ENCODE results near the gene TRIM24. TPM values are rescaled to one million over a fixed set of nuclear protein-coding genes. Genes with fewer than 3 reads are reported as not detected.
A peak's percentile ranks its signal among the peaks of the same experiment; 100 is the strongest.

Gene TRIM24
- total and polyA plus RNA-seq, 2 of the 13 experiments (the other 11 are each of a cell fraction or from before 2014, with no cell fraction given): 100 to 106 TPM

DNA sequence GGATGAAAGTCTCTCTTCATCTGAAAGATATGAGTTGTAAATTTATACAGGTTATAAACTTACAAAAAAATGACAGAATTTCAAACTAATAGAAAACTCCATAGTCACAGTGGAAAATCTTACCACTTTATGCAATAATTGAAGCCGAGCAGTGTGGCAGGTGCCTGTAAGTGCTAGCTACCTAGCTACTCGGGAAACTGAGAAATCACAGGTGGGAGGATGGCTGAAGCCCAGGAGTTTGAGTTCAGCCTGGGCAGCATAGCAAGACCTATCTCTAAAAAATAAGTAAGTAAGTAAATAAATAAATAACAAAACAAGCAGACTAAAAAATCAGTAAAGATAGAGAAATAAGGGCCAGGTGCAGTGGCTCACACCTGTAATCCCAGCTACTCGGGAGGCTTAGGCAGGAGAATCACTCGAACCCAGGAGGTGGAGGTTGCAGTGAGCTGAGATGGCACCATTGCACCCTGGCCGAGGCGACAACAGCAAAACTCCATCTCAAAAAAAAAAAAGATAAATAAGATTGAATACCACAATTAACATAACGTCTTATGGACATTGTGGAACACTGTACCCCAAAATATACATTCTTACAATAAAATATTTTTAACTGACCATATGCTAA, 61.9 kb downstream of the TRIM24 start:
- POLR2A ChIA-PET: no interaction called here
- Histone ChIP-seq H4K20me1 (ENCODE audit: insufficient read depth, low read length) (no peaks in the 10 kb centered on the region), H3K27ac (ENCODE audit: extremely low read length, insufficient read depth, low read length) (no peak overlapping the region), H3K27me3 (ENCODE audit: control insufficient read depth in 1 of 2, insufficient read depth in 2 of 2, low read length in 2 of 2) (no peaks in the 10 kb centered on the region), H3K9ac (ENCODE audit: insufficient read depth, low read depth, low read length) (no peak overlapping the region), H3K4me1 (ENCODE audit: insufficient read depth, low read length) (no peaks in the 10 kb centered on the region), H3K36me3 (replicated peaks in 1 of 2; ENCODE audit: control insufficient read depth in 1 of 2, insufficient read depth in 2 of 2, low read length in 2 of 2) (peaks cover 15 to 77% of the 10 kb centered on the region in 2 experiments), H3K79me2 (ENCODE audit: insufficient read depth, low read length) (peaks cover 41% of the 10 kb centered on the region), H3K4me3 (replicated peaks in 1 of 3; ENCODE audit: insufficient read depth in 1 of 3, low read depth in 2 of 3, low read length in 3 of 3) (no peak overlapping the region), H3K4me2 (ENCODE audit: low read depth, low read length) (no peak overlapping the region), H3K9me3 (ENCODE audit: low read length) (peaks cover 10% of the 10 kb centered on the region), H2AFZ (ENCODE audit: low read length) (no peak overlapping the region)
- CTCF ChIA-PET (ENCODE audit: low intra/inter-chr PET ratio, low total read pairs): no interaction called here
- DNase-seq (ENCODE audit: low spot score): no peak
- no peak for FAIRE-seq
- TF ChIP-seq ZNF350 (CRISPR knock-in tag; IDR thresholded peaks at IDR 0.05; ENCODE audit: borderline replicate concordance, low read depth) (no peak), POLR2G (IDR thresholded peaks at IDR 0.05; ENCODE audit: low read depth, low read length) (peak; percentile 48; the same call in 1 of the 2 replicates), IRF2 (CRISPR knock-in tag; IDR thresholded peaks at IDR 0.05) (no peak), RFXANK (CRISPR knock-in tag; IDR thresholded peaks at IDR 0.05) (no peak), RBM22 (optimal IDR thresholded peaks at IDR 0.05; ENCODE audit: low read length) (peak; percentile 100), ZBTB34 (CRISPR knock-in tag; IDR thresholded peaks at IDR 0.05) (no peak), PLRG1 (conservative IDR thresholded peaks at IDR 0.05) (no peak), MAFF (IDR thresholded peaks at IDR 0.05; ENCODE audit: low read depth, low read length) (no peak), PRPF4 (IDR thresholded peaks at IDR 0.05; ENCODE audit: low read depth, low read length, poor library complexity, severe bottlenecking) (no peak)
- 94% methylated on average over 7 of the region's 7 CpGs for WGBS (ENCODE audit: low lambda C conversion rate)
- in situ Hi-C loops (cut with HindIII; ENCODE audit: extremely low pct_ligation_motif_present, low pct_unique_long_range_greater_than_20kb) (no loop called here), intact Hi-C loops (cut with micrococcal nuclease; ENCODE audit: unreplicated experiment) (loop anchor here (5.0 kb wide), 1 partner anchor 60 kb away; the partner anchor contains the start of gene TRIM24)
- 0 out of 3 replicates have a peak, but pooled peaks have one; percentile 14 for ATAC-seq
- BruUV-seq (replicated peaks): no TSS peak
